NCI-H460 (cell line): Measurements from ENCODE around the gene SVOP. TPM values are rescaled to one million over a fixed set of nuclear protein-coding genes. Genes with fewer than 3 reads are reported as not detected.
"Not testable (repeated sequence)": the region's sequence is repeated elsewhere in the genome, so short reads cannot be mapped to it uniquely, and the experiment has no call there.

Source experiments
- DNase-seq: peaks from one replicate; pipeline ENCODE4 v3.0.0-alpha.2; 2016; ENCODE audit warnings: low read depth; ENCODE audit errors: extremely low read depth
- small RNA-seq, 2 experiments: library from RNA; depleted of rRNA; stranded (forward); fragments of <200 nt; gene quantifications; one replicate each; pipeline ENCODE3, GENCODE V24; 2014
- total RNA-seq: library from RNA; depleted of rRNA; stranded (reverse); fragments of >200 nt; shearing (Covaris generic); gene quantifications from 2 replicates; pipeline ENCODE4 v1.2.3, GENCODE V29; 2014; rRNA removed

Gene SVOP
- total RNA-seq, 1 experiment from 2014 or later, result not detected

GRCh38 chr12:108859141-108859922 lies 161.5 kb downstream of the SVOP start:
- DNase-seq, result not testable (repeated sequence)

GRCh38 chr12:108858311-108859074 lies 162.4 kb downstream of the SVOP start:
- DNase-seq, result no peak

Small RNA genes within 50 kb of the gene (small RNA-seq; reads per million reads assigned to genes)
- gene AC190387.1, result 0 reads per million in 2 experiments
- gene RNA5SP372, result 0 to 0.41 reads per million in 2 experiments
- 0 reads per million in 2 experiments for gene RNU6-361P

Other genes starting within 250 kb of the SVOP start
- 13.9 and 19.0 TPM in 2 replicates for gene SSH1, start 163.5 kb downstream of the SVOP start, total RNA-seq
- not detected in 2 replicates for gene DAO, start 141.0 kb downstream of the SVOP start, total RNA-seq
- gene USP30, start 31.5 kb upstream of the SVOP start, total RNA-seq, result 8.2 and 13.6 TPM in 2 replicates
- 26.1 and 35.1 TPM in 2 replicates for gene ALKBH2, start 72.4 kb upstream of the SVOP start, total RNA-seq
- 21.0 and 23.7 TPM in 2 replicates for gene UNG, start 76.5 kb upstream of the SVOP start, total RNA-seq
- 1.9 and 2.5 TPM in 2 replicates for gene ACACB, start 95.5 kb upstream of the SVOP start, total RNA-seq